HG03108 (cell line): ENCODE results near the gene ARHGAP10.

Experiments used
- ATAC-seq: cut with Tn5 transposase; IDR thresholded peaks from one replicate; pipeline ENCODE4 v1.9.1; 2021; ENCODE audit warnings: moderate library complexity; ENCODE audit not compliant: unreplicated experiment

ARHGAP10 gene

GRCh38 chr4:148060264-148061140, 328.6 kb downstream of the ARHGAP10 start:
- no peak for ATAC-seq

- no peak for ATAC-seq
These were observed 329.2 kb downstream of the ARHGAP10 start for GRCh38 chr4:148061141-148061481.

GRCh38 chr4:148061795-148062194, 329.9 kb downstream of the ARHGAP10 start:
- no peak for ATAC-seq

- no peak for ATAC-seq
These were observed 330.5 kb downstream of the ARHGAP10 start for GRCh38 chr4:148062301-148062950.

- ATAC-seq, result no peak
These were observed 332.6 kb downstream of the ARHGAP10 start for GRCh38 chr4:148064451-148064850.

GRCh38 chr4:148065075-148065474, 333.2 kb downstream of the ARHGAP10 start:
- ATAC-seq, result no peak

- no peak for ATAC-seq
These were observed 335.5 kb downstream of the ARHGAP10 start for GRCh38 chr4:148067301-148067916.

- ATAC-seq, result no peak
These were observed 336.4 kb downstream of the ARHGAP10 start for GRCh38 chr4:148068065-148068911.

- no peak for ATAC-seq
These were observed 337.4 kb downstream of the ARHGAP10 start for GRCh38 chr4:148069086-148069894.

- no peak for ATAC-seq
These were observed 337.9 kb downstream of the ARHGAP10 start for GRCh38 chr4:148069895-148070178.

- no peak for ATAC-seq
These were observed 339.1 kb downstream of the ARHGAP10 start for GRCh38 chr4:148071009-148071408.

GRCh38 chr4:148072789-148073188, 340.9 kb downstream of the ARHGAP10 start:
- ATAC-seq, result no peak

GRCh38 chr4:148073349-148073748, 341.5 kb downstream of the ARHGAP10 start:
- no peak for ATAC-seq

- no peak for ATAC-seq
These were observed 342.6 kb downstream of the ARHGAP10 start for GRCh38 chr4:148074462-148074861.

- ATAC-seq, result no peak
These were observed 343.6 kb downstream of the ARHGAP10 start for GRCh38 chr4:148075438-148075837.

- no peak for ATAC-seq
These were observed 345.1 kb downstream of the ARHGAP10 start for GRCh38 chr4:148076964-148077363.

GRCh38 chr4:148077581-148077980, 345.7 kb downstream of the ARHGAP10 start:
- ATAC-seq, result no peak

- no peak for ATAC-seq
These were observed 346.2 kb downstream of the ARHGAP10 start for GRCh38 chr4:148078061-148078460.

- no peak for ATAC-seq
These were observed 348.1 kb downstream of the ARHGAP10 start for GRCh38 chr4:148079961-148080360.

GRCh38 chr4:148081267-148081666, 349.4 kb downstream of the ARHGAP10 start:
- ATAC-seq, result no peak
